ENCODE data around the gene TPMT.
"Not testable (repeated sequence)": the region's sequence is repeated elsewhere in the genome, so short reads cannot be mapped to it uniquely, and the experiment has no call there.

Gene TPMT

GRCh38 chr6:18154507-18155149, at the start of gene TPMT:
TPMT (minus strand) TSS chr6:18155077; CDS start chr6:18149127, 5,950 bp downstream.
- FAIRE-seq, result no peak

- no peak for FAIRE-seq
These were observed 48.9 kb upstream of the TPMT start for GRCh38 chr6:18203786-18204185.

- FAIRE-seq, result no peak
These were observed 37.1 kb upstream of the TPMT start for GRCh38 chr6:18192026-18192425.

GRCh38 chr6:18189196-18189595, 34.3 kb upstream of the TPMT start:
- FAIRE-seq, result no peak

GRCh38 chr6:18187701-18188100, 32.8 kb upstream of the TPMT start:
- FAIRE-seq, result no peak

GRCh38 chr6:18186540-18187250, 31.8 kb upstream of the TPMT start:
- no peak for FAIRE-seq

- no peak for FAIRE-seq
These were observed 31.2 kb upstream of the TPMT start for GRCh38 chr6:18186033-18186432.

- no peak for FAIRE-seq
These were observed 30.7 kb upstream of the TPMT start for GRCh38 chr6:18185624-18186023.

GRCh38 chr6:18183766-18184165, 28.9 kb upstream of the TPMT start:
- FAIRE-seq, result no peak

GRCh38 chr6:18182568-18182967, 27.7 kb upstream of the TPMT start:
- FAIRE-seq, result no peak

GRCh38 chr6:18179770-18180356, 25.0 kb upstream of the TPMT start:
- no peak for FAIRE-seq

GRCh38 chr6:18178960-18179615, 24.2 kb upstream of the TPMT start:
- FAIRE-seq, result no peak

- FAIRE-seq, result no peak
These were observed 22.5 kb upstream of the TPMT start for GRCh38 chr6:18177286-18177965.

- not testable (repeated sequence) for FAIRE-seq
These were observed 21.3 kb upstream of the TPMT start for GRCh38 chr6:18176198-18176597.

- FAIRE-seq, result no peak
These were observed 17.0 kb upstream of the TPMT start for GRCh38 chr6:18171871-18172270.

GRCh38 chr6:18168264-18168663, 13.4 kb upstream of the TPMT start:
- FAIRE-seq, result no peak

- FAIRE-seq, result no peak
These were observed 11.6 kb upstream of the TPMT start for GRCh38 chr6:18166312-18167036.

- no peak for FAIRE-seq
These were observed 10.9 kb upstream of the TPMT start for GRCh38 chr6:18165751-18166150.

- no peak for FAIRE-seq
These were observed 7.5 kb upstream of the TPMT start for GRCh38 chr6:18162401-18162800.

- FAIRE-seq, result no peak
These were observed 6.6 kb upstream of the TPMT start for GRCh38 chr6:18161431-18161830.

GRCh38 chr6:18160911-18161310, 6.0 kb upstream of the TPMT start:
- no peak for FAIRE-seq

GRCh38 chr6:18155864-18156421, 1.1 kb upstream of the TPMT start:
- FAIRE-seq, result no peak
